Keratinocyte (primary cell): Measurements from ENCODE around the gene PLAU. TPM values are rescaled to one million over a fixed set of nuclear protein-coding genes. Genes with fewer than 3 reads are reported as not detected.

Experiments used
- DNase-seq: peaks from one replicate; pipeline ENCODE4 v3.0.0-alpha.2; 2011; ENCODE audit warnings: low read depth, missing footprints, low spot score
- FAIRE-seq: peaks from 2 replicates; lab custom pipeline; 2011; peaks lifted over from hg19 to GRCh38; lab: Jason Lieb, UNC
- H2AFZ ChIP-seq: 2 replicates; pipeline ENCODE4 v1.6.0; 2012; ENCODE audit warnings: low read length, control low read depth, inconsistent platforms; ENCODE audit not compliant: control insufficient read depth
- H3K27ac ChIP-seq: 2 replicates; pipeline ENCODE4 v1.5.1; 2011; ENCODE audit warnings: low read length; ENCODE audit not compliant: control insufficient read depth, insufficient read depth
- H3K27me3 ChIP-seq: 3 replicates; pipeline ENCODE4 v1.6.0; 2011; ENCODE audit warnings: low read length; ENCODE audit not compliant: control insufficient read depth, insufficient read depth; ENCODE audit errors: extremely low read depth
- H3K36me3 ChIP-seq, 2 experiments: 2 replicates in 1 of 2; 3 replicates in 1 of 2; pipeline ENCODE4 v1.5.1; 2011; ENCODE audit warnings: low read length in 2 of 2, mild to moderate bottlenecking in 1 of 2; ENCODE audit not compliant: control insufficient read depth in 2 of 2, insufficient read depth in 2 of 2; ENCODE audit errors: extremely low read depth in 1 of 2
- H3K4me1 ChIP-seq: 3 replicates; pipeline ENCODE4 v1.5.1; 2011; ENCODE audit warnings: low read length; ENCODE audit not compliant: control insufficient read depth, insufficient read depth; ENCODE audit errors: extremely low read depth
- H3K4me2 ChIP-seq: 3 replicates; pipeline ENCODE4 v1.6.0; 2011; ENCODE audit warnings: low read depth, low read length; ENCODE audit not compliant: control insufficient read depth, insufficient read depth; ENCODE audit errors: extremely low read depth
- H3K4me3 ChIP-seq, 3 experiments: fragments of 200-600 bp in 1 of 3; sonication (generic) in 1 of 3; 2 replicates in 2 of 3; 3 replicates in 1 of 3; pipeline ENCODE4 v1.5.1; 2011 to 2016; ENCODE audit warnings: low read length in 3 of 3, mild to moderate bottlenecking in 3 of 3, control low read depth in 2 of 3, inconsistent platforms in 1 of 3, low read depth in 1 of 3, mixed read lengths in 1 of 3, mixed run types in 1 of 3, moderate library complexity in 1 of 3; ENCODE audit not compliant: control insufficient read depth in 2 of 3, insufficient read depth in 2 of 3; ENCODE audit errors: extremely low read depth in 1 of 3
- H3K79me2 ChIP-seq: 2 replicates; pipeline ENCODE4 v1.6.0; 2012; ENCODE audit warnings: low read length; ENCODE audit not compliant: control insufficient read depth, insufficient read depth
- H3K9ac ChIP-seq: 3 replicates; pipeline ENCODE4 v1.6.0; 2011; ENCODE audit warnings: low read length; ENCODE audit not compliant: control insufficient read depth, insufficient read depth; ENCODE audit errors: extremely low read depth
- H3K9me1 ChIP-seq: 3 replicates; pipeline ENCODE4 v1.6.0; 2011; ENCODE audit warnings: low read length; ENCODE audit not compliant: control insufficient read depth, insufficient read depth; ENCODE audit errors: extremely low read depth
- H3K9me3 ChIP-seq: 2 replicates; pipeline ENCODE4 v1.5.1; 2012; ENCODE audit warnings: low read depth, low read length; ENCODE audit not compliant: control insufficient read depth
- H4K20me1 ChIP-seq: 3 replicates; pipeline ENCODE4 v1.6.0; 2011; ENCODE audit warnings: low read length; ENCODE audit not compliant: control insufficient read depth, insufficient read depth; ENCODE audit errors: extremely low read depth
- CTCF ChIP-seq, 3 experiments: IDR thresholded peaks in 1 of 3; conservative IDR thresholded peaks in 1 of 3; optimal IDR thresholded peaks in 1 of 3; 2 replicates in 2 of 3; 3 replicates in 1 of 3; pipeline versions ENCODE3 to v1.5.1; 2011; ENCODE audit warnings: low read length in 3 of 3, mild to moderate bottlenecking in 3 of 3, moderate library complexity in 2 of 3, control low read depth in 1 of 3, inconsistent platforms in 1 of 3; ENCODE audit not compliant: insufficient read depth in 2 of 3; ENCODE audit errors: extremely low read depth in 1 of 3
- EZH2 ChIP-seq: IDR thresholded peaks from one replicate; pipeline ENCODE4 v1.6.1; 2012; ENCODE audit warnings: inconsistent platforms, mild to moderate bottlenecking, low read length, moderate library complexity
- dilution Hi-C: fragments of 300-500 bp; cut with MboI; formaldehyde crosslinking; loops from one replicate; pipeline ENCODE4 v1.7.0; 2020; ENCODE audit warnings: low sequenced_read_pairs; ENCODE audit not compliant: extremely low pct_ligation_motif_present
- polyA plus RNA-seq, 5 experiments: library from polyadenylated mRNA; depleted of rRNA in 3 of 5; stranded (reverse) in 3 of 5; stranded (forward) in 1 of 5; unstranded in 1 of 5; fragments of >200 nt; gene quantifications; 1 replicate in 1 of 5; 2 replicates in 3 of 5; 3 replicates in 1 of 5; pipeline versions ENCODE4 v1.2.1 to v1.2.3, GENCODE V29; 2011 to 2012; ENCODE audit warnings: missing spikeins in 2 of 5, low read depth in 1 of 5, low replicate concordance in 1 of 5

The PLAU gene
- polyA plus RNA-seq, 1 donor (not counting 4 experiments of a cell fraction or from before 2014, with no cell fraction given), result 262 TPM

GRCh38 chr10:73906524-73907447 lies 4.1 kb upstream of the PLAU start:
- H3K4me2 ChIP-seq, result peak overlapping the region; percentile 7
- TF ChIP-seq CTCF (optimal IDR thresholded peaks at IDR 0.05 in 1 of 3, IDR thresholded peaks at IDR 0.05 in 1 of 3, conservative IDR thresholded peaks at IDR 0.05 in 1 of 3; ENCODE audit: extremely low read depth in 1 of 3, insufficient read depth in 2 of 3, low read length in 3 of 3), result no peak
- no peak for TF ChIP-seq EZH2
- peak overlapping the region; percentile 99 for H3K27ac ChIP-seq
- no peaks in the 10 kb centered on the region for H4K20me1 ChIP-seq
- H3K4me1 ChIP-seq, result peaks cover 49% of the 10 kb centered on the region
- no peak overlapping the region for H3K4me3 ChIP-seq
- H3K79me2 ChIP-seq, result peaks cover 20% of the 10 kb centered on the region
- no peaks in the 10 kb centered on the region for H3K9me3 ChIP-seq
- H3K9ac ChIP-seq, result peak overlapping the region; percentile 60
- no peaks in the 10 kb centered on the region for H3K27me3 ChIP-seq
- H3K36me3 ChIP-seq, result peaks cover 2% of the 10 kb centered on the region in 2 experiments
- H2AFZ ChIP-seq, result no peak overlapping the region
- peak; percentile 89 for FAIRE-seq
- dilution Hi-C loops, result no loop called here
- H3K9me1 ChIP-seq, result no peaks in the 10 kb centered on the region
- no peak for DNase-seq

GRCh38 chr10:73907841-73908517 lies 3.0 kb upstream of the PLAU start:
- H3K4me2 ChIP-seq, result no peak overlapping the region

More at GRCh38 chr10:73907841-73908517, 3.0 kb upstream of the PLAU start:
- peaks cover 56% of the 10 kb centered on the region for H3K4me1 ChIP-seq
- H4K20me1 ChIP-seq, result no peaks in the 10 kb centered on the region
- H3K4me3 ChIP-seq, result no peak overlapping the region
- H3K9me3 ChIP-seq, result no peaks in the 10 kb centered on the region
- no peak for TF ChIP-seq EZH2
- TF ChIP-seq CTCF (optimal IDR thresholded peaks at IDR 0.05 in 1 of 3, IDR thresholded peaks at IDR 0.05 in 1 of 3, conservative IDR thresholded peaks at IDR 0.05 in 1 of 3; ENCODE audit: extremely low read depth in 1 of 3, insufficient read depth in 2 of 3, low read length in 3 of 3), result no peak
- no peak for DNase-seq
- peak overlapping the region; percentile 85 for H3K9ac ChIP-seq
- dilution Hi-C loops, result no loop called here
- no peak overlapping the region for H2AFZ ChIP-seq
- peaks cover 32% of the 10 kb centered on the region for H3K79me2 ChIP-seq
- peaks cover 10 to 13% of the 10 kb centered on the region in 2 experiments for H3K36me3 ChIP-seq
- no peak for FAIRE-seq
- no peaks in the 10 kb centered on the region for H3K27me3 ChIP-seq
- no peaks in the 10 kb centered on the region for H3K9me1 ChIP-seq
- peak overlapping the region; percentile 99 for H3K27ac ChIP-seq
